GM12873 (cell line): ENCODE data around the gene ST6GAL1.

ENCODE experiments used
- CTCF ChIP-seq: IDR thresholded peaks from 2 replicates; pipeline ENCODE4 v1.5.1; 2012; ENCODE audit warnings: low read depth, mild to moderate bottlenecking, moderate library complexity, low read length, control low read depth; ENCODE audit not compliant: insufficient read depth; ENCODE audit errors: missing control alignments

The ST6GAL1 gene

GRCh38 chr3:187074846-187075245 is 144.5 kb downstream of the ST6GAL1 start:
- TF ChIP-seq CTCF, result no peak

GRCh38 chr3:187076297-187076696 is 146.0 kb downstream of the ST6GAL1 start:
- no peak for TF ChIP-seq CTCF

GRCh38 chr3:187077085-187077484 is 146.8 kb downstream of the ST6GAL1 start:
- no peak for TF ChIP-seq CTCF

DNA sequence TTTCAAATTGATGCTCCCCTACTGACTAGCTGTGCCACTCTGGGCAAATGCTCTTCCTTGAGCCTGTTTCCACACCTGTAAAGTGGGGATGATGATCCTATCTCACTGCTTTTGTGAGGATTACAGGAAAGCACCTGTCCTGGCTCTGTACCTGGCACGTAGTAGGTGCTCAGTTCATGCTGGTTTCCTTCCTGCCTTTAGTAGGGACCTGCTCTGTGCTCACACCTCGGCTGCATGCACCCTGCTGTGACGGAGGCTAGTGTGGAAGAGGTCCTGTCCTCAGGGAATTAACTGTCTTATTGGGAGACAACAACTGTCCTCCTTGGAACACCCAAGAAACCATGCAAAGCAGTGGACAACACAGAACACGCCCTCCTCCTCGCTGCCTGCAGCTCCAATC is 147.2 kb downstream of the ST6GAL1 start:
- no peak for TF ChIP-seq CTCF

- no peak for TF ChIP-seq CTCF
Measured at GRCh38 chr3:187079090-187080022, 149.0 kb downstream of the ST6GAL1 start.

GRCh38 chr3:187080799-187081450 is 150.6 kb downstream of the ST6GAL1 start:
- TF ChIP-seq CTCF, result no peak

- no peak for TF ChIP-seq CTCF
Measured at GRCh38 chr3:187082758-187083375, 152.5 kb downstream of the ST6GAL1 start.
